ENCODE measurements around the gene PREP.

- TF ChIP-seq GABPA (IDR thresholded peaks at IDR 0.05; ENCODE audit: low read depth) (no peak), CTCF (IDR thresholded peaks at IDR 0.05; ENCODE audit: insufficient read depth, low read length) (no peak)
Measured at GRCh38 chr6:105331927-105332326, 71.0 kb downstream of the PREP start.
